Spinal cord (tissue), 4 donors: ENCODE results near the gene CEP192. TPM values are rescaled to one million over a fixed set of nuclear protein-coding genes. Genes with fewer than 3 reads are reported as not detected.

Source experiments
- polyA plus RNA-seq, 2 donors: library from polyadenylated mRNA; unstranded; fragments of 120-200 nt; gene quantifications; one replicate each; pipeline ENCODE4 v1.2.1, GENCODE V29; 2013; ENCODE audit not compliant: insufficient read length in 2 of 2
- total RNA-seq, 2 donors: library from RNA; depleted of rRNA in 1 of 2; stranded (reverse); fragments of 120-200 nt in 1 of 2; fragments of >200 nt in 1 of 2; gene quantifications; one replicate each; pipeline versions ENCODE4 v1.2.3 to v1.2.4, GENCODE V29; 2013 to 2014

Gene CEP192
- total and polyA plus RNA-seq, 4 donors, result 25.7 to 55.1 (median 34.6) TPM

Other genes starting within 250 kb of the CEP192 start
- 10 to 100 TPM; 28.4 to 40.9 TPM for gene PTPN2, start 107.1 kb upstream of the CEP192 start, total RNA-seq
- 10 to 100 TPM; 31.2 to 31.4 TPM for gene PTPN2, start 107.1 kb upstream of the CEP192 start, polyA plus RNA-seq
- gene SEH1L, start 43.4 kb upstream of the CEP192 start, total RNA-seq, result 10 to 100 TPM; 22.8 to 29.8 TPM
- 10 to 100 TPM; 33.6 to 37.1 TPM for gene SEH1L, start 43.4 kb upstream of the CEP192 start, polyA plus RNA-seq
- 10 to 100 TPM; 43.9 to 67.7 TPM for gene LDLRAD4, start 227.4 kb downstream of the CEP192 start, total RNA-seq
- gene LDLRAD4, start 227.4 kb downstream of the CEP192 start, polyA plus RNA-seq, result 10 to 100 TPM; 26.7 to 33.1 TPM